HCT116 (cell line): ENCODE results near the gene SAP30L.

Experiments used
- CBX3 ChIP-seq: IDR thresholded peaks from 2 replicates; pipeline ENCODE4 v1.6.1; 2012; ENCODE audit warnings: low read depth
- CEBPB ChIP-seq: IDR thresholded peaks from 2 replicates; pipeline ENCODE4 v1.6.1; 2012; ENCODE audit warnings: low read depth
- CTCF ChIP-seq, 3 experiments: fragments of 200-600 bp in 1 of 3; sonication (generic) in 1 of 3; IDR thresholded peaks in 2 of 3; conservative IDR thresholded peaks in 1 of 3; 2 replicates each; pipeline ENCODE4 v1.5.1; 2012 to 2017; ENCODE audit warnings: low read depth in 2 of 3, low read length in 2 of 3, antibody characterized with exemption in 1 of 3, borderline replicate concordance in 1 of 3, control low read depth in 1 of 3, mild to moderate bottlenecking in 1 of 3, mixed read lengths in 1 of 3, mixed run types in 1 of 3, moderate library complexity in 1 of 3; ENCODE audit not compliant: insufficient read depth in 1 of 3
- EZH2 ChIP-seq: fragments of 200-600 bp; sonication (generic); IDR thresholded peaks from 2 replicates; pipeline ENCODE4 v1.6.1; 2017; ENCODE audit warnings: antibody characterized with exemption, mixed run types
- EZH2phosphoT487 ChIP-seq: fragments of 200-600 bp; IDR thresholded peaks from 2 replicates; pipeline ENCODE4 v1.6.1; 2018; ENCODE audit warnings: antibody characterized with exemption, borderline replicate concordance
- POLR2A ChIP-seq: IDR thresholded peaks from 2 replicates; pipeline ENCODE4 v1.7.0; 2011; ENCODE audit warnings: borderline replicate concordance; ENCODE audit not compliant: insufficient read depth, insufficient read length; ENCODE audit errors: extremely low read depth
- POLR2AphosphoS5 ChIP-seq: IDR thresholded peaks from 2 replicates; pipeline ENCODE4 v1.6.1; 2011; ENCODE audit warnings: mild to moderate bottlenecking, low read depth, low read length, moderate library complexity
- RAD21 ChIP-seq: IDR thresholded peaks from 2 replicates; pipeline ENCODE4 v1.6.1; 2012; ENCODE audit warnings: low read depth, mild to moderate bottlenecking
- SIN3A ChIP-seq: IDR thresholded peaks from 2 replicates; pipeline ENCODE4 v1.6.1; 2012; ENCODE audit warnings: low read depth
- TCF7L2 ChIP-seq: IDR thresholded peaks from 2 replicates; pipeline ENCODE4 v1.7.0; 2011; ENCODE audit warnings: borderline replicate concordance, inconsistent platforms; ENCODE audit not compliant: insufficient read depth, insufficient read length; ENCODE audit errors: extremely low read depth
- TF ChIP-seq, protein P1 (sequence below): IDR thresholded peaks from 2 replicates; pipeline ENCODE4 v1.6.1; 2012; ENCODE audit warnings: low read depth
- TF ChIP-seq, protein P2 (sequence below): IDR thresholded peaks from 2 replicates; pipeline ENCODE4 v1.6.1; 2012

DNA sequence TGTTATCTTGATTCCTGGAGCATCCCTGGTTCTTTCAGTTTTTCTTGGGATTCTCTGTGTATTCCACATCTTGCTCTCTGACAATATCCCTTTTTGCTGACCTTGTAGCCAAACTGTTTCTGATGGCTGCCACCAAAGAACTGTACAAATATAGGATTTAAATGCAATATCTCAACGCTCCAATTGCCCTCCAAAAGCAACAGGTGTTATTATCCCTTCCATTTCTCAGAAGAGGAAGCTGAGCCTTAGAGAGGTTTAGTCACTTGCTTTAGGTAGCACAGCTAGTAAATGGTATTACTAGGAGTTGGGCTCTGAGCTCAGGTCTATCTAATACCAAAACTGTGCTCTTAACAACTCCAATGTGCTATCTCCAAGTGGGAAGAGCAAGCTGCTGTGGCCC, 56.4 kb downstream of the SAP30L start:
- no peak for TF ChIP-seq EZH2phosphoT487
- TF ChIP-seq CTCF (IDR thresholded peaks at IDR 0.05 in 2 of 3, conservative IDR thresholded peaks at IDR 0.05 in 1 of 3; ENCODE audit: borderline replicate concordance in 1 of 3, insufficient read depth in 1 of 3, low read depth in 2 of 3, low read length in 2 of 3), result no peak
- TF ChIP-seq, protein P1, sequence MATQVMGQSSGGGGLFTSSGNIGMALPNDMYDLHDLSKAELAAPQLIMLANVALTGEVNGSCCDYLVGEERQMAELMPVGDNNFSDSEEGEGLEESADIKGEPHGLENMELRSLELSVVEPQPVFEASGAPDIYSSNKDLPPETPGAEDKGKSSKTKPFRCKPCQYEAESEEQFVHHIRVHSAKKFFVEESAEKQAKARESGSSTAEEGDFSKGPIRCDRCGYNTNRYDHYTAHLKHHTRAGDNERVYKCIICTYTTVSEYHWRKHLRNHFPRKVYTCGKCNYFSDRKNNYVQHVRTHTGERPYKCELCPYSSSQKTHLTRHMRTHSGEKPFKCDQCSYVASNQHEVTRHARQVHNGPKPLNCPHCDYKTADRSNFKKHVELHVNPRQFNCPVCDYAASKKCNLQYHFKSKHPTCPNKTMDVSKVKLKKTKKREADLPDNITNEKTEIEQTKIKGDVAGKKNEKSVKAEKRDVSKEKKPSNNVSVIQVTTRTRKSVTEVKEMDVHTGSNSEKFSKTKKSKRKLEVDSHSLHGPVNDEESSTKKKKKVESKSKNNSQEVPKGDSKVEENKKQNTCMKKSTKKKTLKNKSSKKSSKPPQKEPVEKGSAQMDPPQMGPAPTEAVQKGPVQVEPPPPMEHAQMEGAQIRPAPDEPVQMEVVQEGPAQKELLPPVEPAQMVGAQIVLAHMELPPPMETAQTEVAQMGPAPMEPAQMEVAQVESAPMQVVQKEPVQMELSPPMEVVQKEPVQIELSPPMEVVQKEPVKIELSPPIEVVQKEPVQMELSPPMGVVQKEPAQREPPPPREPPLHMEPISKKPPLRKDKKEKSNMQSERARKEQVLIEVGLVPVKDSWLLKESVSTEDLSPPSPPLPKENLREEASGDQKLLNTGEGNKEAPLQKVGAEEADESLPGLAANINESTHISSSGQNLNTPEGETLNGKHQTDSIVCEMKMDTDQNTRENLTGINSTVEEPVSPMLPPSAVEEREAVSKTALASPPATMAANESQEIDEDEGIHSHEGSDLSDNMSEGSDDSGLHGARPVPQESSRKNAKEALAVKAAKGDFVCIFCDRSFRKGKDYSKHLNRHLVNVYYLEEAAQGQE, result no peak
- TF ChIP-seq RAD21, result no peak
- no peak for TF ChIP-seq CBX3
- no peak for TF ChIP-seq POLR2A
- TF ChIP-seq CEBPB, result no peak
- no peak for TF ChIP-seq POLR2AphosphoS5
- no peak for TF ChIP-seq EZH2
- no peak for TF ChIP-seq TCF7L2
- TF ChIP-seq, protein P2, sequence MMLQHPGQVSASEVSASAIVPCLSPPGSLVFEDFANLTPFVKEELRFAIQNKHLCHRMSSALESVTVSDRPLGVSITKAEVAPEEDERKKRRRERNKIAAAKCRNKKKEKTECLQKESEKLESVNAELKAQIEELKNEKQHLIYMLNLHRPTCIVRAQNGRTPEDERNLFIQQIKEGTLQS, result no peak
- no peak for TF ChIP-seq SIN3A
